ENCODE data around the gene ADARB2. TPM values are rescaled to one million over a fixed set of nuclear protein-coding genes. Genes with fewer than 3 reads are reported as not detected.

ADARB2 gene
- total and polyA plus RNA-seq, 10 of the 15 experiments (the other 5 are each of a cell fraction or from before 2014, with no cell fraction given), result 0.02 to 4.1 (median 0.76) TPM

- no peak for DNase-seq (ENCODE audit: low read depth, low spot score)
- no peaks in the 10 kb centered on the region for H4K20me1 ChIP-seq (ENCODE audit: control insufficient read depth, insufficient read depth)
- H2AFZ ChIP-seq (ENCODE audit: control insufficient read depth, low read depth, low read length), result no peak overlapping the region
- POLR2A ChIA-PET, result no interaction called here
- BruUV-seq (replicated peaks), result no TSS peak
- no peaks in the 10 kb centered on the region for H3K36me3 ChIP-seq (ENCODE audit: control insufficient read depth in 2 of 2, insufficient read depth in 2 of 2, low read length in 1 of 2)
- SMC1A ChIA-PET (ENCODE audit: uncharacterized antibody, unreplicated experiment), result no interaction called here
- no peaks in the 10 kb centered on the region for H3K4me1 ChIP-seq (ENCODE audit: control insufficient read depth, insufficient read depth, low read length)
- CTCF ChIA-PET, result no interaction called here
- no peaks in the 10 kb centered on the region; the same call in 2 of the 3 replicates for H3K9me3 ChIP-seq (replicated peaks; ENCODE audit: control insufficient read depth, insufficient read depth, low read length)
- H3K4me3 ChIP-seq, result no peak overlapping the region
- no peak overlapping the region for H3K27ac ChIP-seq (ENCODE audit: control insufficient read depth, insufficient read depth)
- WGBS (ENCODE audit: insufficient coverage, insufficient replicate concordance, low lambda C conversion rate, missing lambda C conversion rate), result 65% methylated on average over 23 of the region's 23 CpGs
- no peak overlapping the region for H3K4me2 ChIP-seq (ENCODE audit: control insufficient read depth, insufficient read depth)
- in situ Hi-C loops (cut with MboI) (no loop called here), intact Hi-C loops (cut with micrococcal nuclease; ENCODE audit: unreplicated experiment) (no loop called here)
- RAD21 ChIA-PET (ENCODE audit: unreplicated experiment), result no interaction called here
- H3K79me2 ChIP-seq (ENCODE audit: control insufficient read depth, insufficient read depth, low read length), result no peaks in the 10 kb centered on the region
- no peak for FAIRE-seq
- H3K9ac ChIP-seq (ENCODE audit: control insufficient read depth, insufficient read depth, low read length), result no peak overlapping the region
- no peak for ATAC-seq
- no peaks in the 10 kb centered on the region; a peak in 1 of 4 replicates for H3K27me3 ChIP-seq (replicated peaks in 1 of 2; ENCODE audit: control insufficient read depth in 2 of 2, insufficient read depth in 2 of 2, low read length in 1 of 2)
- TF ChIP-seq ZZZ3 (IDR thresholded peaks at IDR 0.05; ENCODE audit: control insufficient read depth, insufficient read length, low read depth) (no peak), PAX5 (IDR thresholded peaks at IDR 0.05; ENCODE audit: borderline replicate concordance, low read depth, low read length) (no peak), ESRRA (IDR thresholded peaks at IDR 0.05; ENCODE audit: low read length) (no peak), IRF5 (IDR thresholded peaks at IDR 0.05; ENCODE audit: borderline replicate concordance) (no peak), SPI1 (IDR thresholded peaks at IDR 0.05; ENCODE audit: borderline replicate concordance, insufficient read depth, low read depth, low read length) (no peak), CUX1 (IDR thresholded peaks at IDR 0.05; ENCODE audit: insufficient replicate concordance, low read depth, low read length) (no peak), SUPT20H (IDR thresholded peaks at IDR 0.05; ENCODE audit: borderline replicate concordance, control insufficient read depth, low read depth, low read length) (no peak), BCL3 (IDR thresholded peaks at IDR 0.05; ENCODE audit: borderline replicate concordance, insufficient read depth, low read depth, low read length, poor library complexity, severe bottlenecking) (no peak), SMARCA5 (IDR thresholded peaks at IDR 0.05) (no peak), IKZF1 (conservative IDR thresholded peaks at IDR 0.05) (no peak), PAX8 (IDR thresholded peaks at IDR 0.05) (no peak), POLR2A (IDR thresholded peaks at IDR 0.05; ENCODE audit: low read depth, low read length) (no peak), RELB (IDR thresholded peaks at IDR 0.05; ENCODE audit: low read depth) (no peak)
Measured at GRCh38 chr10:1149793-1150637, 587.3 kb downstream of the ADARB2 start.

All from GM12878 (cell line).